GM12878 (cell line): ENCODE results near the gene PRR29. TPM values are rescaled to one million over a fixed set of nuclear protein-coding genes. Genes with fewer than 3 reads are reported as not detected.

Experiments
- BCL3 ChIP-seq: IDR thresholded peaks from 2 replicates; pipeline ENCODE4 v1.6.1; 2011; ENCODE audit warnings: borderline replicate concordance, low read depth, mild to moderate bottlenecking, moderate library complexity, low read length; ENCODE audit not compliant: insufficient read depth, poor library complexity, severe bottlenecking
- CBFB ChIP-seq: IDR thresholded peaks from 2 replicates; pipeline ENCODE4 v1.6.1; 2016; ENCODE audit warnings: antibody characterized with exemption, low read depth
- E2F4 ChIP-seq: IDR thresholded peaks from 2 replicates; pipeline ENCODE4 v1.6.1; 2012; ENCODE audit warnings: low read depth, low read length, improper control_type of control experiment
- EP300 ChIP-seq, 2 experiments: fragments of 150-350 bp in 1 of 2; IDR thresholded peaks; 2 replicates each; pipeline ENCODE4 v1.6.1; 2011 to 2012; ENCODE audit warnings: low read depth in 2 of 2, low read length in 2 of 2, borderline replicate concordance in 1 of 2, improper control_type of control experiment in 1 of 2, inconsistent platforms in 1 of 2; ENCODE audit not compliant: control insufficient read depth in 1 of 2
- GATAD2B ChIP-seq: fragments of 450-650 bp; conservative IDR thresholded peaks from 2 replicates; pipeline ENCODE4 v1.6.1; 2017; ENCODE audit warnings: low read depth, mild to moderate bottlenecking, moderate library complexity
- HDGF ChIP-seq: fragments of 450-650 bp; IDR thresholded peaks from 2 replicates; pipeline ENCODE4 v1.6.1; 2016; ENCODE audit warnings: antibody characterized with exemption
- KDM1A ChIP-seq: fragments of 200-600 bp; sonication (generic); IDR thresholded peaks from 2 replicates; pipeline ENCODE4 v1.6.1; 2016; ENCODE audit warnings: borderline replicate concordance
- NFXL1 ChIP-seq: fragments of 450-650 bp; IDR thresholded peaks from 2 replicates; pipeline ENCODE4 v1.6.1; 2017; ENCODE audit warnings: antibody characterized with exemption, mild to moderate bottlenecking, borderline replicate concordance
- POLR2AphosphoS2 ChIP-seq: IDR thresholded peaks from 2 replicates; pipeline ENCODE4 v1.6.1; 2011; ENCODE audit warnings: low read depth, mild to moderate bottlenecking, low read length, improper control_type of control experiment, moderate library complexity
- PRDM15 ChIP-seq: fragments of 450-650 bp; formaldehyde crosslinking; IDR thresholded peaks from 2 replicates; pipeline ENCODE4 v1.4.0; 2020; ENCODE audit warnings: mild to moderate bottlenecking, moderate library complexity
- REST ChIP-seq: IDR thresholded peaks from 2 replicates; pipeline ENCODE4 v1.6.1; 2012; ENCODE audit warnings: mild to moderate bottlenecking, low read depth, low read length
- RUNX3 ChIP-seq: IDR thresholded peaks from 2 replicates; pipeline ENCODE4 v1.6.1; 2012; ENCODE audit warnings: low read length, inconsistent platforms
- SIN3A ChIP-seq: IDR thresholded peaks from 2 replicates; pipeline ENCODE4 v1.6.1; 2012; ENCODE audit warnings: low read depth, low read length, improper control_type of control experiment
- SPI1 ChIP-seq: IDR thresholded peaks from 2 replicates; pipeline ENCODE4 v1.6.1; 2011; ENCODE audit warnings: low read depth, mild to moderate bottlenecking, low read length, moderate library complexity, borderline replicate concordance; ENCODE audit not compliant: insufficient read depth
- STAT3 ChIP-seq: IDR thresholded peaks from 2 replicates; pipeline ENCODE4 v1.6.1; 2011; ENCODE audit warnings: low read depth, low read length, improper control_type of control experiment
- TARDBP ChIP-seq: IDR thresholded peaks from 2 replicates; pipeline ENCODE4 v1.6.1; 2016; ENCODE audit warnings: borderline replicate concordance
- ZBED1 ChIP-seq: IDR thresholded peaks from 2 replicates; pipeline ENCODE4 v1.6.1; 2016; ENCODE audit warnings: borderline replicate concordance
- polyA plus RNA-seq, 11 experiments: library from polyadenylated mRNA; depleted of rRNA in 4 of 11; unstranded in 6 of 11; stranded (reverse) in 5 of 11; fragments of >200 nt; fragmentation: Nextera tagmentation in 4 of 11; fragmentation: Illumina TruSeq in 1 of 11; extraction: Ambion mirVana in 4 of 11; extraction: Trizol in 1 of 11; gene quantifications; 1 replicate in 1 of 11; 2 replicates in 10 of 11; pipeline versions ENCODE4 v1.2.1 to v1.2.3, GENCODE V29; 2011 to 2016; ENCODE audit warnings: inconsistent platforms in 2 of 11, missing spikeins in 2 of 11, low read depth in 1 of 11
- total RNA-seq, 4 experiments: library from RNA; depleted of rRNA in 3 of 4; stranded (reverse); fragments of >200 nt in 3 of 4; fragmentation: Illumina TruSeq in 1 of 4; extraction: Trizol in 1 of 4; gene quantifications; 2 replicates each; pipeline versions ENCODE4 v1.2.1 to v1.2.3, GENCODE V29; 2013 to 2021

The PRR29 gene
- total and polyA plus RNA-seq, 10 of the 15 experiments (the other 5 are each of a cell fraction or from before 2014, with no cell fraction given) = 0.01 to 2.4 (median 0.18) TPM; not detected in 3

GRCh38 chr17:63954402-63955063 is 43.6 kb upstream of the PRR29 start (continued):
- TF ChIP-seq E2F4 (no peak), CBFB (no peak), PRDM15 (CRISPR knock-in tag) (no peak), SPI1 (peak; percentile 86), STAT3 (no peak), EP300 (IDR thresholded peaks at IDR 0.05; ENCODE audit: borderline replicate concordance in 1 of 2, control insufficient read depth in 1 of 2, low read depth in 2 of 2, low read length in 2 of 2) (no peak), BCL3 (no peak), HDGF (peak; percentile 37; the same call in 1 of the 2 replicates), NFXL1 (no peak), POLR2AphosphoS2 (no peak), ZBED1 (no peak), TARDBP (no peak), GATAD2B (peak; percentile 30; the same call in 1 of the 2 replicates), KDM1A (no peak), SIN3A (no peak), RUNX3 (peak; percentile 29; the same call in 1 of the 2 replicates), REST (no peak)
